Dermis blood vessel endothelial cell (primary cell): Measurements from ENCODE around the gene CFAP100. TPM values are rescaled to one million over a fixed set of nuclear protein-coding genes. Genes with fewer than 3 reads are reported as not detected.

Experiments
- DNase-seq: peaks from one replicate; pipeline ENCODE4 v3.0.0; 2010
- total RNA-seq: library from RNA; depleted of rRNA; stranded (reverse); fragments of >200 nt; gene quantifications from 2 replicates; pipeline ENCODE4 v1.2.3, GENCODE V29; 2014

The CFAP100 gene
- total RNA-seq, 1 donor from 2014 or later, result not detected

DNA sequence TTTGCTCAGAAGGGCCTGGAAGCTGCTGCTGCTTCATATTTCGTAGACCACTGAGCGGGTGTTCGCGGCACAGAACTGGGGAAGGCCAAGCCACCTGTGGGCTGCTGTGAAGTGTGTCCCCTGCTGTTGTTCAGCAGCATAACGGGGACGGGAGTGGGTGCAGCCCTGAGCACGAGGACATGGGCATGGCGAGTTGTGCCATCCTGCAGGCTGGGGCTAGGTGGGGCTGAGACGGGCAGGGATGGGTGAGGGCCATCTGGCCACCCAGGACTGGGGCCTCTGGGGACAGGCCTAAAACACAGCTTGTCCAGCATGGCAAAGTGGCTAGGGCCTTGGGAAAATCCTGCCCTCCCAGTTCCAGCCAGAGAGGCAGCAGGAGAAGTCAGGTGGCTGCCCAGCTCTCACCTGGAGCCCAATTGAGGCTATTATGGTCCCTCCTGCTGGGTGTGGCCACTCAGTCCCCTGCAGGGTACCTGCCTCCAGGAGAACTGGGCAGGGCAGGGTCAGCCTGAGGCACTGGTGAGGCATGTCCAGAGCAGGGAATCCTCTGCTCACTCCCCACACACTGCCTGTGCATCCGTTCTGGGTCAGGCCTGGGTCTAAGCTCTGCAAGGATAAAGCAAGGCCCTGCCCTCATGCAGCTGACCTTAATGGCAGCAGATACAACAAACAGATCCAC is 29.5 kb downstream of the CFAP100 start:
- no peak for DNase-seq

DNA sequence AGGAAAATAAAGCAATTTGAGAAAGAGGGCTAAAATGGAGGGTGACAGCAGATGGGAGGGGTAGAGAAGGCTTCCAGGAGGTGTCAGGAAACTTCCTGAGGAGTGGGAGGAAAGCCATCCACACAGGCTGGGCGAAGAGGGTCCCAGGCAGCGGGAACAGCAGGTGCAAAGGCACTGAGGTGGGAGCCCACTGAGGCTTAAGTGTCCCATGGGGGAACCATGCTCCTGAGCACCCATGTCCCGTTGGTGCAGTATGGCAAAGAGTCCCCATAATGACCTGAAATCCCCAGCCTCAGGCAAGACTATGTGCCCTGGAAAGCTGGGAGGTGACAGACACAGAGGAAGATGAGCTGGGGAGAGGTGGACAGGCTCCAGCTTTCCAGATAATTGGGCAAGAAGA is 30.0 kb downstream of the CFAP100 start:
- no peak for DNase-seq

DNA sequence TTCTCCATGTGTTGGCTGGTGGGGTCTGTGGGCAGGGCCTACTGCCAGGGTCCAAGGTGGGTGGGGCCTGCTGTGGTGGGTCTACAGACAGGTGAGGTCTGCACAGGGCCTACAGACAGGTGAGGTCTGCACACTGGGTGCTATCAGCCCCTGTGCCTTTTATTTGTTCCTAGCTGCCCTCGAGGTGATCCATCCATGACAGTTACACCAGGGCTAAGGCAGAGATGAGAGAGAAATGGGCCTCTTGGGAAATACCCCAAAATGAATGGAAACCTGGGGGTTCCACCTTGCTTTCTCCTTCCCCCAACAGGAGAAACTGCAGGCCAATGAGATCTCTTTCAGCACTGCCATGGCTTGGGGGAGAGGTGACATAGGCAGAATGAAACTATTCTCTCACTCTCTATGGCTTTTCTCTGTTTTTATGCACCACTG is 36.4 kb downstream of the CFAP100 start:
- no peak for DNase-seq

DNA sequence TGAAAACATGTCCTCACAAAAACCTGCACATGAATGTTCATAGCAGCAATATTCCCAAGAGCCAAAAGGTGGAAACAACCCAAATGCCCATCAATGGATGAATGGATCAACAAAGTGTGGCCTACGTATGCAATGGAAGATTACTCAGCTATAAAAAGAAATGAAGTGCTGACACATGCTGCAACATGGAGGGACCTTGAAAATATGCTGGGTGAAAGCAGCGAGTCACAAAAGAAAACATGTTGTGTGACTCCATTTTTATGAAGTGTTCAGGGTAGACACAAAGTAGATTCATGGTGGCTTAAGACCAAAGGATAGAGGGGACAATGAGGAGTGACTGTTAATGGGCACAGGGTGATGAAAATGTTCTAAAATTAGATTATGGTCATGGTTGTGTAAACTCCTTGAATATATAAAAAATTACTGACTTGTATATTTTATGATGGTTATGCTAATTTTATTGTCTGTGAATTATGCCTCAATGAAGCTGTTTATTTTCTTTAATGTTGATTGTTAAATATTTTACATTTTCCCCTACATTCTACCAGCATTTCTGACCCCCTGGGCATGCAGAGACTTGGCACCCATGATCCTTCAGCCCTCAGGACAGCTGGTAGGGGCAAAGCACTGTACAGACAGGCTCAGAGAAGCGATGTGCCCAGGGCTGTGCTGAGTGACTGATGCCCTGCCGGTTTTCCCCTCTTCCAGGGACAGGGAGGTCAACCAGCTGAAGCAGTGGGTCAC is 37.8 kb downstream of the CFAP100 start:
- no peak for DNase-seq

DNA sequence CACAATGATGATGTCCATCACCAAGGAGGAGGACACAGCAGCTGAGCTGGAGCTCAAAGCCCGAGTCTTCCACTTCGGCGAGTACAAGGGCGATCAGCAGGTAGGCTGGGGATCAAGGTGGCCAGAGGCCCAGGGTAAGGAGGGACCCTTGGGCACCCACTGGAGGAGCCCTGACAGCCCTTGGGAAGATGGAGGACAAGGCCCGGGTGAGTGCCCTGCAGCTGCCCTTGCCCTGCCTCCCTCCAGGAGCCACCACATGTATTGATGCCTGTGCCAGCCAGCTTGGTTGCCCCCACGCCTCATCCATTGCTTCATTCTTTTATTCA is 38.4 kb downstream of the CFAP100 start:
- DNase-seq, result no peak

DNA sequence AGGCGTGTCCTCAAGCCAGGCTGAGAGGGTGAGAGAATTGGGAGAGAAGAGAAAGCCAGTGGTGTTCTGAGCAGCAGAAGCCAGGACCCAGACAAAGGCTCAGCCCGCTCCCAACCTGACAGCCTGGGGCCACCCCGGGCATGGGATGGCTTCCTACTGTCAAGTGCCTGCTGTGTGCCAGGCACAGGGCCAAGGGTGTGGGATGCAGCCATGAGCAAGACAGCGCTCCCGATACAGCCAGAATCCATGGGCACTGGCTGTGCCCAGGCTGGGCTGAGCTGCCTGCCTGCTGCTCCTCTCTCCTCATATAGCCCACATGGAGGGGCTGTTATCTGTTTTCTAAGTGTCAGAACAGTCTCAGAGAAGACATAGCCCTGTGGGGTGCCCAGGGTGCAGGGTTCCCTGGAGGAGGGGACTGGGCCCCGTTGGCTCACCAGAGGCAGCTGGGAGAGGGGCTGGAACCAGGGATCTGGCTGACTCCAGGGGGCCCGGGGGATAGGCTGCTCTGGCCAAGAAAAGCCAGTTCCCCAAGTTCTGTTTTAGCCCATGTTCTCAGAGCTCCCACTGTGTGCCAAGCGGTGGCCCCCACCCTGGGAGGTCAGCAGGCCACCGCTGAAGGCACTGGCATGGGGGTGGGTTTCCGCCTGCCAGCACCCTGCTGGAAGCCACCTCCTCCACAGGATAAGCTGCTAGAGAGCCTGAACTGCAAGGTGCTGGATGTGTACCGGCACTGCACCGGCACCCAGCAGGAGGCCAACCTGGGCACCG is 39.0 kb downstream of the CFAP100 start:
- DNase-seq, result no peak

DNA sequence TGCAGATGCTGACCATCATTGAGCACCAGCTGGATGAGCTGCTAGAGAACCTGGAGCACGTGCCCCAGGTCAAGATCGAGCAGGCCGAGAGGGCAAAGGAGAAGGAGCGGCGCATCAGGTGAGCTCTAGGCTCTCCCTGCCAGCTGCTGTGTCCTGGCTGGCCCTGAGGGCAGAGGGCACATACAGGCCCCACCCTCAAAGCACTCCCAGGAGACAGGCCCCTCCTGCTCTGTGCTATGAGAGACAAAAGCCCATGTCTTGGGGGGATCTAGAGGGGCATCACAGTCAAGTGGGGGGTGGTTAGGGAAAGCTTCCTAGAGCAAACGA is 39.5 kb downstream of the CFAP100 start:
- no peak for DNase-seq

DNA sequence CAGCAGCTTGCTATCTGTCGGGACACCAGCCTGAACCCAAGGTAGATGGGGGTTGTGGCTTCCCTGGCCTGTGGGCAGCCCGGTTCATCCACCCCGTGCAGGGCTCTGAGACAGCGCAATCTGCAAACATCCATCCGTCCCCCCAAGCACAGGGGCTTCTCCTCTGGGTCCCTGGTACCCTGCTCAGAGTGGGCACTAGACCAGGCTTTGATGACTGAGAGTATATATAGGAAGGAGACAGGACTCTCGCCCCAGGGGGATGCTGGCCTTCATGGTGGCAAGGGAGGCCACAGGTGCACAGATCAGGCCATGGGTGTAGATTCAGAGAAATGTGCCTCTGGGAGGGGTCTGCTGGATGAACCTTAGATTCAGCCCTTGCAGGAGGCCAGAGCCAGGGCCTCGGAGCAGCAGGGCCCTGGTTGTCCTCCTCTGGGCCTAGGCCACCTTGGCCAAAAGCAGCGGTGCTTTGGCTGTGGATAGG is 40.3 kb downstream of the CFAP100 start:
- DNase-seq, result no peak

DNA sequence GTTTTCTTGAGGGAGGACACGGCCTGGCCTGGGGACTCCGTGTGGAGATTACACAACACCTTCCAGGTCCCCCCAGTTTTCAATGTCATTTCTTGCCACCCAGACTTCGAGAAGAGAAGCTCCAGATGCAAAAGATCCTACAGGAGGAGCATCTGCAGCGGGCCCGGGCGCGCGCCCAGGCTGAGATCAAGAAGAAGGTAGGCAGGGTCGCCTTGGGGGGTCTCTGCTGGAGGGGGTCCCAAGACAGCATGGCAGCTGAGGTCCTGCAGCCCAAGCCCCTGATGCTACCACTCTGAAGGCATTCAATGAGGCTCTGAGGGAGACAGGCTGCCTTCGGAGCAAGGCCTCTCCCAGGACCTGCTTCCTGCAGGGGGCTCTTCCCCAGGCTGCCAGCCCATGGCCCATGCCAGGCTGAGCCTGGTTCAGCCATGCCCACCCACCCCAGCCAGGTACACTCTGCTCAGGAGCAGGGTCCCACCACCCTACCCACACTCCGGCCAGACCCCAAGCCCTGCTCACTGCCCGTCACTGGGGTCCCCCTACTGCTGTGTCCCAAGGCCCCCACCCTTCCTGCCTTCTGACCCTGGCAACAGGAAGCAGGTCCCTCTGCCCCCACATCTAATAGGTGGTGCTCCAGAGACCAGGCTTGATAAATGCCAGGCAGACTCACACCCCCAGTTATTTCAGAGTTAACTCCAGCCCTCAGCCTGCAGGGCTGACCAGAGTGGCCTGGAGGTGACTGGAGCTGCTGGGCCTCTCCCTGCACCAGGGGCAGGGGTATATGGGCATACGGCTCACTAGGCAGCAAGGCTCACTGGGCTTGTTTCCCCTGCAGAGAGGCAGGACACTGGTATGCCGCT is 41.0 kb downstream of the CFAP100 start:
- DNase-seq, result no peak

DNA sequence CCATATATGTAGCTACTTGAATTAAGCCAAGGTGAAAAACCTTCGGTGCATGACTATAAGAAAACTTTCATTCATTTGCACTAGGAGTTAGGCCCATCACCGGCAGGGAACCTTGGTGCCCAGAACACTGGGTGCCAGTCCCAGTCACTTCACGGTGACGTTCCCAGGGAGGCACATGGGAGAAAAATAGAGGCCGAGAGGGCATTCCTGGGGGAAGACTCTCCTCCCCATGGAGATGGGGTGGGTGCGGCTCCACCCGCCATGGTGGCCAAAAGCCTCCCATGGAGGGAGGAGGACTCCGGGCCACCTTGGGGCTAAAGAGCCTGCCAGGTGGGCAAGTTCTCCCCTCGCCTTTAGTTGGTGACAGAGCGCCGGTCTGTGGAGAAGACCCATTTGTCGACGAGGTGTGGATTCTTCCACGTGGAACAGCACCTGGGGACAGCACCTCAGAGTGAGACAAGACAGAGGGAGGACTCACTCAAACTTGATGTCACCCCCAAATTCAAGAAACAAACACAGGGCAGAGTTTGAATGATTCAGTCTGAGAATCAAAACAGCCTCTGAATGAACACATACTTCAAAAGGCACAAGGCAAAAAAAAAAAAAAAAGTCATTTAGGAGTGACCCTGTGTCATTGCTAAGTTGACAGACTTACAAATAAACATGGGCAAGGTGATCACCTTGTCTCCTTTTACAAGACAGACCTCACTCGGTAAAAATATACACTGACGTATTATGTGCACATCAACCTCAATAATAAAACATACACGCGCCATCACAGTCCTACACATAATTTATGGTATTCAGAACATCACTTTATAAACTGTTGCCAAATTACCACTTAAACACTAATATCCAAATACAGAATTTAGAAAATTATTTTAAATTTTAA is 42.4 kb downstream of the CFAP100 start:
- no peak for DNase-seq

DNA sequence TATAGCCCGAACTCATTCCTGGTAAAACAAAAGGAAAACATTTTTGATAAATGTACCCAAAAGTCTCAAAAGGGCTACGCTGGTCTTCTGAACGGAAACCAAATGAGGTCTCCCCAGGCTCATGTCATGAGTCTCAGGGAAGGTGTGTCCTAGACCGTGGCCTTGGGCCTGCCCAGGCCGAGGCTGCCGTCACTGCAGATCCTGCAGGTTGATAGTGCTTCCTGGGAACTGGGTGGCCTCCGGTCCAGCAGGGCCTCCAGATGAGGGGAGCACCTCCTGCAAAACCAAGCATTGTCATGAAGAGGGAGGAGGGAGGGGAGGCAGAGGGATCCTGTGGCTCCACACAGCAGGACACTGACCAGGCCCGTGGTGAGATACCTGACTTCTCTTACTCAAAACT is 43.5 kb downstream of the CFAP100 start:
- DNase-seq, result no peak

DNA sequence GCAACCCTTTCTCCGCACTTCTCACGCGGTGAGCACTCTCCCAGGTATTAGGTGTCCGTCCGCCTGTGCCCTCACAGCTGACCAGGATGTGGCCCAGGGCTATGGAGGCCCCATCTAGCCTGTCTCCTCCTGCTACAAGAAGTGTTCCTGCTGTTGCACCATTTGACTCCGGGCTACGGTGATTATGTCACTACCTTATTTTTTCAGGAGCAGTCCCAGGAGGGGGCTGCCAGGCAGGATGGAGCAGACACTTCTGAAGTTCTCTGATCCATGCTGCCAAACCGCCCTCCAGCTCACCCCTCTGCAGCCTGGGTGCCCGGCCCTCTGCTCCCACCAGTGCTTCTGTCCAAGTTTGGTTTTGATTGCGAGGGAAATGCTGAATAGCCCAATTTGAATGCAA is 44.0 kb downstream of the CFAP100 start:
- no peak for DNase-seq

DNA sequence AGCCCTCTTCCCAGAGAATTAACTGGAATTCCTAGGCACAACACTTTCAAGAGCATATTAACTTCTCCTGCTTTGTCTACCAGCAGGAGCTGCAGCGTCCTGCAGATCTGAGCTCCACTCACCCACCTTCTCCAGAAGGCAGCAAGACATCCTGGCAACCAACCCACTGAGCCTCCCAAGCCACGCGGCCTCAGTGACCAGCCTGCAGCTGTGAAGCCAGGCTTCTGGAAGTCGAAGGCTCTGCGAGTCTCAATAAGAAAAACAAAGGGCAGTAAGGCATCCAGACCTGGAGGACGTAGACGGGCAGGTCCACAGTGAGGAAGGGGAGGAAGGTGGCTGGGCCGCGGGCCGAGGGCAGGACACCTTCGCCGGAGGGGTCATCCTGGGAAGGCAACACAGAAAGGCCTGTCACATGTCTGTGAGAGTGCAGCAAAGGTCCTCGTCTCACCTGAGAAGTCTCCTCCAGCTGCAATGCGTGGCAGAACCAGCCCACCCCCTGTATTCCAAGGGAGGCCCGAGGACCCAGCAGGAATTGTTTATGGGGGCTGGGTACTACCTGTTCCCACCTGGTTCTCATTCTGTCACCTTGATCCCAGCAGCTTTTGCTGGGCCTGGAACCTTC is 44.7 kb downstream of the CFAP100 start:
- no peak for DNase-seq

DNA sequence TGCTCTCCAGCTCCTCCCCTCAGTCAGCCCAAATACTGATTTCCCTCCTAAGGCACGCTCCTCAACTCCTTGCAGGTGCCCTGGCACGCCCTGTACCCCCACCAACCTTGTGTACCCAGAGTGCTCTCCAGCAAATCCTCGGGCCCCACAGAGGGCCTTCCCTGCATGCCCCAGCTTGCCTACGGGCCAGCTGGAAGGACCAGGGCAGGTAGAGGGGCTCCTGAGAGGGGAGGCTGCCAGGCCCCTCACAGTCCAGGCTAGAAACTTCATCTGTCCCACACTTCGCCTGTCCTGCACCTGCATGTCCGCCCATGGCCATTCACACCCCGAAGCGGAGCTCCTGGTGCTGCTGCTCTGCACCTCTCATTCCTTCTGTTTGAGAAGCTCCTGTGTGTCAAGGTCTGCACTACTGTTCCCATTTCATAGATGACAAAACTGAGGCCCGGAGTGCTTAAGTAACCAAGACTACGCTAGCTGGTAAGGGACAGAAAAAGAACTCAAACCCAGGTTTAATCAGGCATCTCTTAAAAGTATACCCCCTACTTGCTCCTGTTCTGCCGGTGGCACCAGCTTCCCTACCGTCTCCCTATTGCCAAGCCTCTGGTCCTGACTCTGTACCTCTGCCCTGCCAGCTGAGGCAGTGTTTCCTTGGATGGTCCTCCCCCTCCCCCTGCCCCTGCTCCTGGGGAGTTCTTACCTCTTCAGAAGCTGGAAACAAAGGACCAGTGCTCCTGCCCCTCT is 45.4 kb downstream of the CFAP100 start:
- no peak for DNase-seq

DNA sequence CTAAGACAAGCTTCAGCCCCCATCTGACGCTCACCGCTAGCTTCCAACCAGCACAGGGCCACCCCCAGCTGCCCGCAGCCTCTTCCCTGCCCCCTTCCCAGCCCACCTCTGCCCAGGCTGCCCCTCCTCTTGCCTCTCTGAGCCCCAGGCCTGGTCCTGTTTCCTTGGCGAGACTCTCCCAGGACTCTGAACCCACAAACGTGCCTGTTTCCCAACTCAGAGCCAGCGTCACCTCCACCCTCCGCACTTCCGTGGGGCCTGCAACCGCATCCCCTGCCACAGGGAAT is 45.9 kb downstream of the CFAP100 start:
- DNase-seq, result no peak

DNA sequence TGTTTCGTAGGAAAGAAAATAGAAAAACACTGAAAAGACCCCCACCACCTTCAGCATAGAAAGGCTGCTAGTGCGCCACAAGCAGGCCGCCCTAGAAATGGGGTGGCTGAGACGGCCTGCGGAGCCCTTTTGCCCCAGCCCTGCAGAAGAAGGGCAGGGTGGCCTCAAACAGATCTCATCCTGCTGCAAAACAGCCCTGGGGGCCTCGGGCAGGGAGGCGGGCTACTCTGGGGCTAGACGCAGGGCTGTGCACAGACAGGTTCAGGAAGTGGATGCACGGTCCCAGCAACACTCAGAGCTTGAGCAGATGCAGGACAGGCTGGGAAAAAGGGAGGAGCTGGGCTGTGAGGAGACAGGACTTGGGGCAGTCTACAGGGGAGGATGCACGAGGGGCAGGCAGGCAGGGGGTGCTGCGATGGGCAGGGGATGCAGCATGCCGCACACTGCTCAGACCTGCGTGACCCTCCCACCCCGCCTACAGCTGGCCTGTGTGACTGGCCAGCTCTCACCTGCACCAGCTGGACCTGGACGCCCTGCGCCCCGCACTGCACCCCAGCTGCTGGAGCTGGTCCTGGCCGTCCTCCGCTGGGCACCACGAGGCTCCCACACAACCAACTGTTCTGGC is 46.7 kb downstream of the CFAP100 start:
- DNase-seq, result no peak

DNA sequence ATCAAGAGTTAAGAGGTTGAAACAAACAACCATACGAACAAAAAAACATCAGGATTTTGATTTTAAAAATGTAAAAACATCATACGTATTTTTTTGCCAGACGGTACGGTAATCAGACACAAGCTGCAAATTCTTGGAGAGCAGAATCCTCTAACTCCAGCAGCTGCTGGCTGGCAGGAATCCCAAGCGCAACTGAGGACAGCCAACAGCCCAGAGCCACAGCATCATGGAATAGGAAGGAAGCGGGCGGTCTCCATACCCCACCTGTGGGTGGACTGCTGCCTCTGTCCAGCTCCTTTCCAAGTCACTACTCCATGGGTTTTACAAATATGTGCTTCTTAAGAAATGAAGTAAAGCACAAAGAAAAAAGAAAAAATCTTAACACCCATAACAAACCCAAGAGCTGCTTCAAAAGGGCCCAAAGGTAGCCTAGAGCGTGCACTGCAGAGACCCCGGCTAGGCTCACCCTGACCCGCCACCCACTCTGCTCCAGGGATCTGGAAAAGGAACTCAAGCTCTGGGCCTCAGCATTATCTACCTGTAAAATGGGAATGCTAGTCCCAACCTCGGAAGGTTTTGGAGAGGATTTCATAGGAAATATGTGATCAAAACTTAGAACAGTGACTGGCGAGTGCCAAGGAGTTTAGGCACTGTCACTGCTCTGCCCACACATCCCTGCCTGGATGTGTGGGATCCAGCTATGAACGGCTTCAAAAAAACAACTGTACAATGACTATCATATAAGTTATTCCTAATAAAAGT is 47.6 kb downstream of the CFAP100 start:
- peak; percentile 13 for DNase-seq

DNA sequence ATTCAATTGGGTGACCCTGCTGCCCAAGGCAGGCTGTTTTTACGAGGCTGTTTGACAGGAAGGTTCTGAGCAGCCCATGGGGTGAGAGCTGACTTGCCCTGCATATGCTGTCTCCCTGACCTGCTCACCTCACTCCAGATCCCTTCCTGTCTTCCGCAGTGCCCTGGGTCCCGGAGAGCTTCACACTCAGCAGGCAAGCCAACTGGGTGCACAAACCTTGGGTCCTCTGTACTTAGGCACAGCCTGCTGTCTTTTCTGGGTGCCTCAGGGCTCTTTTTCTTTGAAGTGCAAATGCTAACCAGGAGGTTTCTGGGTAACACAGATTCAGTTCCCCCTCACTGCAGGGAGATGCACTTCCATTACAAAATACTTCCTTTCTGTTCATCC is 48.1 kb downstream of the CFAP100 start:
- no peak for DNase-seq

DNA sequence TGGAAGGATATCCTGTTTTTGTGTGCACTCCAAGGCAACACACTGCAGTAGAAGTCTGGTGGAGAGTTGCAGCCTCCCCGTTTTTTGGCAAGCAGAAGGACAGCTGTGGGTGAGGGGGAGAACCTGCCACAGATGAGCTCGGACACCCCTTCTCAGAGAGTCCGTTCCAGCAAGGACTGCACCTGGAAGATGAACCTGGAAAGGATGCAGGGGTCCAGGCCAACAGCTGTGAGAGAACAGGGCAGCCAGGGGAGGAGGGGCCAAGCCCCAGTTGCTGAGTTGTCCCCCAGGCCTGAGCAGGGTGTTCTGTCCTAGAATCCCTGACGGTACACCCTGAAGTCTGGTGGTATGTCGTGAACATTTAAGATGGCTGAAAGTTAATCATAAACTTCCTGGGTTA is 50.8 kb downstream of the CFAP100 start:
- no peak for DNase-seq

DNA sequence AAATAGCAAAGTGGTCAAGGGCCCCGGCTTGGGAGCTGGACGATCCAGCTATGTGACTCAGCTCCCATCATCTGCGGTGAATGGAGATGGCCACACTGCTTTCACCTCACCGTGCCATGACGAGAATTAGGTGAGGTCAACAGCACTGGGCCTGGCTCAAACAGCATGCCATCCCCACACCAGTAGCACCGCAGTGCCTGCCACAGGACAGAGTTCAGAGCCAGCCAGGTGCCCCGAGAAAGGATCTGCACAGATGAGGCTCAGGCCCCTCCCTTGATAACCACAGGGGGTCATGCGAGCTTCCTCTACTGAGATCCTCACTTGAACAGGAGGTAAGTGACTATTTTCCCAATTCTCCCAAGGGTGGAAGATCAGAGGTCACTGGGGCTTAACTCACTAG is 51.6 kb downstream of the CFAP100 start:
- no peak for DNase-seq
